SK-N-SH treated with all-trans-retinoic acid at 6 μM for 48 hours (cell line): Measurements from ENCODE around the gene CNTFR.

ENCODE experiments used
- ARNTL ChIP-seq: fragments of 450-650 bp; formaldehyde crosslinking; IDR thresholded peaks from 2 replicates; pipeline ENCODE4 v1.5.0; 2020; ENCODE audit warnings: low read depth, mild to moderate bottlenecking, moderate library complexity, borderline replicate concordance
- CSDC2 ChIP-seq: fragments of 250-450 bp; sonication (Bioruptor Pico); IDR thresholded peaks from 2 replicates; pipeline ENCODE4 v1.5.0; 2020; ENCODE audit warnings: mild to moderate bottlenecking, moderate library complexity
- ESRRG ChIP-seq: fragments of 250-450 bp; sonication (Bioruptor Pico); IDR thresholded peaks from 2 replicates; pipeline ENCODE4 v1.6.1; 2021; ENCODE audit warnings: mild to moderate bottlenecking
- GLIS3 ChIP-seq: fragments of 250-450 bp; sonication (Bioruptor Pico); IDR thresholded peaks from 2 replicates; pipeline ENCODE4 v1.5.0; 2020; ENCODE audit warnings: mild to moderate bottlenecking, moderate library complexity
- ISL1 ChIP-seq: fragments of 250-450 bp; sonication (Bioruptor Pico); IDR thresholded peaks from 2 replicates; pipeline ENCODE4 v2.1.2; 2022; ENCODE audit warnings: mild to moderate bottlenecking, moderate library complexity
- PATZ1 ChIP-seq: fragments of 250-450 bp; sonication (Bioruptor Pico); IDR thresholded peaks from 2 replicates; pipeline ENCODE4 v1.8.0; 2020; ENCODE audit warnings: mild to moderate bottlenecking, moderate library complexity, borderline replicate concordance
- RARB ChIP-seq: fragments of 250-450 bp; sonication (Bioruptor Pico); IDR thresholded peaks from 2 replicates; pipeline ENCODE4 v1.8.0; 2021; ENCODE audit warnings: mild to moderate bottlenecking, moderate library complexity
- TOX ChIP-seq: fragments of 250-450 bp; sonication (Bioruptor Pico); IDR thresholded peaks from 2 replicates; pipeline ENCODE4 v1.8.0; 2021; ENCODE audit warnings: mild to moderate bottlenecking, moderate library complexity, borderline replicate concordance
- ZFP3 ChIP-seq: fragments of 250-450 bp; sonication (Bioruptor Pico); IDR thresholded peaks from 2 replicates; pipeline ENCODE4 v1.5.0; 2020; ENCODE audit warnings: mild to moderate bottlenecking, moderate library complexity
- ZNF565 ChIP-seq: fragments of 450-650 bp; formaldehyde crosslinking; conservative IDR thresholded peaks from 2 replicates; pipeline ENCODE4 v1.5.0; 2020; ENCODE audit warnings: low read depth, mild to moderate bottlenecking, moderate library complexity

DNA sequence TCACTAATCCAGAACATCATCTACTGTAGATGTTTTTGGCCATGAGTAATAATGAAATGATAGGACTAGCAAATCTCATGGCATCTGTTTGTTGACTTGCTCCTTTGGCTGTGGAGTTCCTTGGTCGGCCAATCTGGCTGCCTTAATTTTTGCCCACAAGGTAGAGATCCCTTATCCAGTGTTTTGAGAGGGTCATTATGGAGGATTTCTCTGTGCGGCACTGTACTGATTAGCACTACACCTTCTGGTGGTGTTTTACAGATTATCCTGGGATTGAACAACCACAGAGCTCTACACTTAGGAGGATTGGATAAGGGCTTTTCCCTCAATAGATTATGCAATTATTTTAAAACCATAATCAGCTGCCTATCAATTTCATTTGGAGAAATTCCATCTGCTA, 63.5 kb downstream of the CNTFR start:
- TF ChIP-seq ZFP3 (no peak), ARNTL (no peak), GLIS3 (CRISPR knock-in tag) (no peak), RARB (CRISPR knock-in tag) (no peak), CSDC2 (CRISPR knock-in tag) (no peak), ZNF565 (no peak), ESRRG (CRISPR knock-in tag) (no peak), PATZ1 (no peak), ISL1 (CRISPR knock-in tag) (no peak), TOX (CRISPR knock-in tag) (no peak)
